ENCODE data around the gene RAB3C.

The RAB3C gene

DNA sequence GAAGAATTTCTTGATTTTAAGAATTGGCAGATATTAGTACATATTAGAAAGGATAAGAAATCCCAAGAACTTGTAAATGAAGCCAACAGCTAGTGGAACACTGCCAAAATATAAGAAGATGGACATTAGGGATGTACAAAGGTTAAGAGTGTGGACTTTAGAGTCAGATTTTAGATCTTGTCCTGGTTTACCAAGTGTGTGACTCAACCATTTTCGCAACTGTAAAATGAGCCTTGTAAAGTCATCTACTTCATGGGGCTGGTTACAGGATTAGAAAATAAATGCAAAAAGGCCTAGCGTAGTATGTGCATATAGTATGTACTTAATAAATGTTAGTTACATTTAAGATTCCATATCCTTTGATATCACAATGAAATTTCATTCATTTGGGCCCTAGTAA lies 260.0 kb downstream of the RAB3C start:
- no peak for FAIRE-seq

DNA sequence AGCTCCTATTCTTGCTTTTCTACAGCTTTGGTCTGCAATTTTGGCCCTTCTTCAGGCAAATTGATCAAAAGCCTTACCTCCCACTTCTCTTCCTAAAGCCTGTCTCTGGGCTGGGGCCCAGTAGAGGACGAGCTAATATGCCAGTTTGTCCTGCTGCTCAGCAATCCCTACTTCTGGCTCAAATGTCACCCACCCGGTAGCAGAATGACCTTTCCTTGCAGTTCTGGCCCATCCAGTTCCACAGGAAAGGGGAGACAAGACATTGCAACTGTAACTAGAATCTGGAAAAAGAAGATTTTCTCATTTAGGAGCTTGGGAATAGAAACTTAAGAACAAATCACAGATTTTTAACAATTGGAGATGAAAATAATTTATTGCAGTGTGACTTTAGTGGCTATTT lies 261.5 kb downstream of the RAB3C start:
- FAIRE-seq = no peak

DNA sequence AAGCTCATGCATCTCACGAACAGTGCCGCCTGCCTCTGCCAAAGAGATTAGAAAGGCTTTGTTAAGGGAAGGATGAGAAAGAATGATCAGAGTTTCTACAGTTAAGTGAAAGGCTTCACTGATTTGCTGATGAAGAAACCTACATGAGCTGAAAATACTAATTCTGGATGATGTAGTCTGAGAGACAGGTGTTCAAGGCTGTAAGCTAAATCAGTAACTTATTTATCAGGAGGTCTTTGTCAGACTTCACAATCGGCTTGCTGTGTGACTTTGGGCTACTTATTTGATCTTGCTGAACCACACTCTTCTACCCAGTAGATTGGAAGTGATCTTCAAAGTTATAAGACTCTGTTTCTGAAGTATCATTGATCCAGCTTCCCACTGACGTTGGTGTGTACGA lies 264.2 kb downstream of the RAB3C start:
- FAIRE-seq = no peak

DNA sequence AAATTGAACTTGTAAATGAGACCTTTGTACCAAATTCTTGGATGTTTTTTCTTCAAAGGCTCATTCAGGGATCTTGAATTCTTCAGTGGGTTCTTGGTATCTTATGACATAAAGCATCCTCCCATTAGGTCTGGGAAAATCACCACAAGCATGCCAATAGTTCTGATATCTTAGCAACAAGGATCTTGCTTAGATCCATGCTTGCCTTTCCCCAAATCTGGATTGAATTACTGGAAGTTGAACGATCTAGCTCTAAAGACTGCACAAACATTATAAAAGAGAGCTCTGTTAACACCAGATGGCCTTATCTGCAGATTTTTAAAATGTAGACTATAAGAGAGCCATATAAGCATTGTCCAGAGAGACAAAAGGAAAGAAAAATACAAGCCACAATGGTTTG lies 266.3 kb downstream of the RAB3C start:
- no peak for FAIRE-seq

DNA sequence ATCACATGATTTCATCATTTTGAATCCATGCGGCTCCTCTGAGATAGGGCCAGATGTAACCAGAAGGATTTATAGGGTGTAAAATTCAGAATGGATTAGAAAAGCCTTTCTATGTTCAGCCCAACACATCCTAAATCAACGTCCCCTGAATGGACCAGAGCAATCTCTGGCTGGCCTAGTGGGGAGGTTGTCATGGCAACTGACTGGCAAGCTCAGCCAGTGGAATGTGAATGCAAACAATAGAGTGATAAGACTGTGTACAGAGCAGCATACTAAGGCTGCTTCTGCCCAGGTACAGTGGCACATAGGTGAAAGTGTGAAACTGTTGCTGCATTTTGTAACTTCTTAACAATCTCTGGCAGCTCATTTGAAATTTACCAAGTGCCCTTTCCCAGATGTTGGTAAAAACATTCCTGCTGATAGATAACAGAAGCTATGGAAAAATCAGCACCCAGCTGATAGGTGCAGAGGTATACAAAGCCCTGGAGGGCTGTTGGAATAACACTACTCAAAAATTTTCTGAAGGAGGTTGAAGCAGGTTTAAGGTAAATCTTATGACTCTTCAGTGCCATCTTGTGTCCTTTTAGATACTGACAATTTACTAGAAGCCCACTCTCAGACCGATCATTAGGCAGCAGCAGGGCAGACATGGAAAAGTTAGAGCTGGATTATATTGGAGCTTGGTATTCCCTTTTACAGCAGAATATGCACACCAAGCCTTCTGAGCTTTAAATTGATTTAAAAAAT lies 267.2 kb downstream of the RAB3C start:
- no peak for FAIRE-seq

GRCh38 chr5:58851153-58851552 lies 268.3 kb downstream of the RAB3C start:
- no peak for FAIRE-seq

GRCh38 chr5:58851571-58851970 lies 268.7 kb downstream of the RAB3C start:
- FAIRE-seq = no peak

GRCh38 chr5:58852566-58852965 lies 269.7 kb downstream of the RAB3C start:
- no peak for FAIRE-seq

GRCh38 chr5:58854441-58854840 lies 271.6 kb downstream of the RAB3C start:
- no peak for FAIRE-seq

DNA sequence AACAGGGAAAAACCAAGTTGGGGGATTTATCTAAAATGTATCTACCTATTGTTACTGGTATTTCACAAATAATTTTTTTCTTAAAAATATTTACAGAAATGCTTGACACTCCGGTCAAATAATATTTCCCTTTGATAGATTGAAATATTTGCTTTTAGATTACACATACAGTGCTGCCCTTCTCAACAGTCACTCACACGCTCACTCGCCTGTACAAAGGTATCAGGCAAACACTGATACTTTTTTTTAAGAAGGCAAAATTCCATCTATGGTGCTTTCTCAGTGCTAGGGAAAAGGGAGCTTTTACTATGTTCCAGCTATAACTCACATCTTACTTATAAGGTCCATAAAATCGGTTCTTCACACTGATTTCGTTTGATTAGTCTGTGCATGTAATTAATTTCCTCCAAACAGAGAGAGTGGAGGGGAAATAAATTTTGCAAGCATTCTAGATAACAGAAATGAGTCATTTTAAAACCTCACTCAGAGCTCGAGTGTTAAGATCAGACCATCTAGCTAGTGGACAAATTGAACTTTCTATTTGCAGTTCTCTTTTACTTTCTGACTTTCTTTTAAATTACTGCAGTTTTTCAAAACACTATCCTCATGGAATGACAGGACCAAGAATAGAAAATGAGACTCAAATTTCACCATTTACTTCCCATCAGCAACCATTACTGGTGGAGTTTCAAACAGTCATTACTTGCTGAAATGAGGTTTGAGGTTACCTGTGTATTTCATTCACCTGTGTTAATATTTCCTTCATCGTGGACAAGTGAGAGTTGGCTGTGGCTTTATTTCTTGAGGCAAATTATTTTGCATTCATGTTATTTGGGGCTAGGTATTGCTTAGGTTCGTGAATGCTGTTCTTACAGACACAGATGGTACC lies 273.2 kb downstream of the RAB3C start:
- no peak for FAIRE-seq

DNA sequence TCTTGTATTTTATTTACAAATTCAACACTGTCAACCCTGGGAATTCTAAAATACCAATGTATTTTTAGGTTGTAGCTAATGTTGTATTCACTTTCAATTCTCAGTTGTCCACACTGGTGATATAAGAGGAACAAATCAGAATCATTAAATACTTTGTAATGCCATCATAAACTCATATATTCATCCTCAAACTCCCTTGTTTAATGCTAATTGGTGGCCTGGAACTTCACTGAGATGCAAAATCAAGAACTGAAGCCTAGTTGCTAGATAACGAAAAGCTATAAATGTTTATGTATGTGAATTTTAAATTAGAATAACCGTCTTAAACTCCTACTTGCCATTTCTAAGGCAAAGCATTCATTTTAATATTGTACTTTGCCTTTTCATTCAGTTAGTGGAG lies 274.7 kb downstream of the RAB3C start:
- no peak for FAIRE-seq

DNA sequence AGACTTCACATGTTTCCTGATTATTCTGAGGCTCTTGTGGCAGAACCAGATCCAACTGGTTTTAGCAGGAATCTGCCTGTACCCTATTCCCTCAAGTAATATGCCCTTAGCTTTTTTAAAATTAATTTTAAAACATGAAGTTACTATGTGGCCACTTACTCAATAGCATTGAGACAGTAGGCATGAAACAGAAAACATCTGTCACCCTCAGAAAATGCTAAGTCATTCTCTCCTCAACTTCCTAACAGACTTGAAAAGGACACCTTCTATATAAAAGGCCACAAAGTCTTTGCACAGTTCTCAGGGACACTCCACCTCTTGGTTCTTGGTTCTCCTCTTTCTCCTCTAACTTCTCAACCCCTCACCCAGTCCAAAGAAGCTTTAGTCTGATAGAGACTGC lies 277.8 kb downstream of the RAB3C start:
- no peak for FAIRE-seq

DNA sequence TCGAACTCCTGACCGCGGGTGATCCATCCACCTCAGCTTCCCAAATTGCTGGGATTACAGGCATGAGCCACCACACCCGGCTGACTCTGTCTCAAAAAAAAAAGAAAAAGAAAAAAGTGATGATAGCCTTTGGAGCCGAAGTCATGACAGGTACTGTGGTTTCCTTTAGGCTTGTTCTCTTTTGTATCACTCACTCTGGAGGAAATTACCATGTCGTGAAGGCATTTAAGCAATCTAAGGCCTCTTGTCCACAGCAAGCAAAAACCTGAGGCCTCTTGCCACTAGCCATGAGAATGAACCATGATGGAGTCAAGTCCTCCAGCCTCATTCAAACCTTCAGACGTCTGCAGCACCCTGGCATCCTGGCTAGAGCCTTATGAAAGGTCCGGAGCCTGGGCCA lies 286.1 kb downstream of the RAB3C start:
- FAIRE-seq = no peak

DNA sequence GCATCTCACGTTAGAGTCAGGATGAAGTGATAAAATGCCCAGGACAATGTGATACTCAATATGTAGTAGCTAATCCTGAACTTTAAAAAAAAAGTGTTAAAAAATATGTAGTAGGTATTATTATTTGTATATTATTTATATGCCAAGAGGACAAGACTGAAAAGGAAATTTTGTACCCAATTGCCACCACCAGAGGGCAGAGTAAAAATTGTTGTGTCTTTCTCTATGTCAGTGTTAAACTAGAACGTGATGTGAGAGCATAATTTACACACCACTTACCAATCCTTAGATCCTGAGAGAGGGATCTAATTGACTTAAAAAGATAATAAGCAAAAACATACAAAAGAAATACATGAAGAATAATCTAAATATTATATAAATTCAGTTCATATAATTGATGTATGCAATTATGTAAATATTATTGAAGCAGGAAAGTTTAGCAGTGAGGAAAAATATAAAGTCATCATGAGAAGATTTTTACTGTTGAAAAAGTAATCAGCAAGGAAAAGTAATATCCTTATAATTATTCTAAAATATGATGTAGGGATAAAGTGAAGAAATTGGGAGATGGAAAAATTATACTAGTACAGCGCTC lies 288.9 kb downstream of the RAB3C start:
- FAIRE-seq = peak; percentile 28

DNA sequence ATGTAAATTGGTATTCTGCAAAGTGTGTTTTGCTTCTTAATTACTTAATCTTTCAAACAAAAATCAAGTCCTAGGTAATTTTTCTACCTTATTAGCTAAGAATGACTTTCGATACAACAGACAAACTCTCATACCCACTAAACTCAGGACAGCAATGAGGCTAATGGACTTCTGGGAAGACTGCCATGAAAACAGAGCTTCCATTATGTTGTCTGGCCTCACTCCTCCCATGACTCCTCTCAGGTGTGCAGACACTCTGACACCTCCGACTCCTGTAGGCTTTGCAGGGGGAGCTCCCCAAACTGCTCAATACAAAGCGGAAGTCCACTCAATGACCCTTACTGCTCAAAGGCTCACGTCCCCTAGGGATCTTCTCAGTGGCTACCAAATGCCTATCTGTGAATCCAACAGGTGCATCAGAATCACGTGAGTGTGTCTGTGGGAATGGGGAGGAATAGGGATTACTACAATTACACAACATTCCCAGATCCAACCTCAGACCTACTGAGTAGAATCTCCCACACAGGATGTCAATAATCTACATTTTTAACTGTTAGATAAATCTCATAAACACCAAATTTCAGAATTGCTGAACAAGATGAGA lies 289.9 kb downstream of the RAB3C start:
- FAIRE-seq = no peak

DNA sequence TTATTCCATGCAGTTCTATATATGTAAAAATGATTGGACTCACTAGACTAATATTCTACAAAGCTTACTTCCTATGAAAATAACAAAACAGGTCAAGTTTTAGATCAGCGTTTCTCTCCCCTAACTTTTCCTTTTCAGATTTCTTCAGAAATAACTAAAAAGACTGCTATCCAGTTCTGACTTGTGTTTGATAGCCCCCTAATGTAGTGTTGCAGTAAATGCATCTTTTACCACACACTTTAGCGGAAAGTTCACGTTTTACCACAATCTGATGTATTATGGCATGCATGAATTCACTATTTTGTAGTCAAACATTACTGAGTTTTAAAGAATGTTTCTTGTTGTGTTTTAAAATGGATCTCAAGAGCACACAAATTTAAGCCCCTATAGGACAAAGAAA lies 292.7 kb downstream of the RAB3C start:
- FAIRE-seq = no peak

DNA sequence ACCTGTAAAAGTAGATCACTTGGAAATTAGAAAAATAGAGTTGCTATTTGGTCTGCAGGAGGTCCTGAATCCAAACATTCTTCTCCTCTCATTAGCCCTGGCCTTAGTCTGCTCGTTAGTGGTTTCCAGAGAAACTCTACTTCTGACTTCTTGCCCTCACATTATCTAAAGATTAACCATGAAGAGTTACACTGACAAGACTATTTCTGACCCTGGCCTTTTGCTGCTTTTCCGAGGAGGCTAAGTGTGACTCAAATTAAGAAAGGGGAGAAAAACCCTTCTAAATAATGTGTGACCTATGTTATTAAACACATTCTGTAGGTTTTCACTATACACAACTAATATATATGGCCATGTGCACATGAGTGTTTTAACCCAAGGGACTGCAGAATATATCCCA lies 302.4 kb downstream of the RAB3C start:
- no peak for FAIRE-seq

DNA sequence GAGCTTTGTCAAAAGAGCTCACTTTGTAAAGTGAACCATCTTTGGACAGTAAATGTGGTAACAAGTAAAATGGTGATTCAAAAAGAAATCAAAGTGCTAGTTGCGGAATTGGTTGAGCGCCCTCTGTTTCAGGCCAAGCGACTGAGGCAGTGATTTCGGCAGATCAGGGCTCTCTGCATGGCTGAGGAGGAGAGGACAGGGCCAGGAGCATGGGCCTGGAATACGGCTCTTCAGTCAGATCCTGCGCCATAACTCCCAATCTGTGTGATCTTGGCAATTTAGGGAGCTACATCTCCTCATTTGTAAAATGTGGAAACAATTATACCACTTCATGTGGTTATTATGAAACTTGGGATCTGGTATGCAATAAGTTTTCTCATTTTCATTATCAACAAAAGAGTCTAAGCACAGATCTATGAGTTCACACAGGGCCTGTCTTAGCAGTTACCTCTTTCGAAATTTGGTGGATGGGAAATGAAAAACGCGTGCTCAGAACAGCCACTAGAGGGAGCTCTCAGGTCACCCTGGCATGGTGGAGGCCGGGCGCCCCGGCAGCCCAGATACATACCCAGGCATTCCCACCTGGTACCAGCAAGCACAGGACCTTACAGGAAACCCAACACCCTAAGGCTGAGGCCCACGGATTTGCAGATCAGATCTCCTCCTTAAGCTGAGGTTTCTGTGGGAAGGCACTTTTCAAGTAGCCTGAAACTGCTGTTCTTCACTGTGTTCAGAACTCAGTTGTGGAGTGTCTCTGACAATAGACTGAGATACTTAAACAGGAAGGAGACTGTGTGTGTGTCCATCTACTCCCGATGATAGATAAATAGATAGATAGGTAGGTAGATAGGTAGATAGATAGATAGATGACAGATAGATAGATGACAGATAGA lies 303.7 kb downstream of the RAB3C start:
- no peak for FAIRE-seq

DNA sequence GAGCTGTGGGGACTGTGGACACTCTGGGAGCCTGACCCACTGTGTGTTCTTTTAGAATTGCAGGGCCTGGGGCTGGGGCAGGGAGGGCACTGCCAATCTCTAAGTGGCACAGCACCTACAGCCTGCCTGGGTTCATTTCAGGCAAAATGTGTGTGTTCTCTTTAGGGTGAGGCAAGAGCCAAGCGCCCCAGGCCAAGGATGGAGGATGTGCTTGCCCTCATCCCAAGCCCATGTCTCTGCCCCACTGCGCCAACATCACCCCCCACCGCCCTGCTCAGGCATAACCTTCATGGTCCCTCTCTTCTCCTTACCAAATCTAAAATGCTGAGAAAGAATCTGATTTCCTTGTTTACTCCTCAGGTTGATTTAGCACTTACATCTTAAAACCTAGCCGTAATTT lies 304.4 kb downstream of the RAB3C start:
- no peak for FAIRE-seq

DNA sequence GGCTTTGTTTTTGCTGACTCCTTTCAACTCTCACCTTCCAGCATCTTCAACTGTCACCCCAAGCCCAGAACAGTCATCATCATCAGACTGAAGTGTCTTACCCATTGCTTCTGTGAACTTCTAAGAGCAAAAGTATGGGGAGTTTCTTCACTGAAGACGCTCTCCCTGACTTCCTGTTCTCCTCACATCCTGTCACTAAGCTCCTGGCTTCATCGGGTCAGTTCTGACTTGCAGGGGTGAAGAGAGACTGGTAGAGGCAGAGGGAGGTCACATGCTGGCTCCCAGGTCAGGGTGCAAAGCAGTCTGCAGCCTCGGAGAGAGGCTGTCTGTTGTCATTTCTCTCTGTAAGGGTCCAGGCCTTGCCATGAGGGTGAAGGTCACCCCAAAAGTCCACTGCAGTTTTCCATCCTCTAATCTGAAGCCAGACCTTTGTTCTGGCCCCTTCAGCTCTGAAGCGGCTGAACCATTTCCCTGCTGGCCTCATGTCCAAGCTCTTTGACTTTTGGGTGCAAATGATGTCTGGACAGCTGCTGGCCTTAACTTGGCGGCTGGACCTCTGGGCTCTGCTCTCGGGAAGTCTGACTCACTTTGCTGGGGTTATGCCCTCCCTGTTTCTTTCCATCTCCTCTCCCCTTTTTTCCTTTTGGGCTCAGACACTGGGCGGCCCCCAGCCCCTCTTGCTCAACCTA lies 305.0 kb downstream of the RAB3C start:
- no peak for FAIRE-seq

DNA sequence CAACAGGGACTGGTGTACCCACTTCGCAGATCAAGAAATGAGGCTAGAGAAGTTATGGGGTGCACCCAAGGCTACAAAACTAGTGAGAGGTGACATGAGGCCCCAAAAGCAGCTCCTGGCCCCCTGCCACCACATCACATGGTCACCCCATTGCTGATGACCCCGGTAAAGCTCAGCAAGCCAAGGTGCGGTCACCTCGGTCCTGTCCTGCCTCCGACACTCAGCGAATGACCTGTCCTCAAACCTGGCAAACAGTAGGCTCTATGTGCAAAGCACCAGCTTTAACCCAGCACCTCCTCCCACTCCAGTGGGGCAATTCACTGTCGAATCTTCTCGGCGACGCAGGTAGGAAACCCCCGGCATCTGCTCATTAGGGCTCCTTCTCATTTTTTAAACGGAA lies 307.4 kb downstream of the RAB3C start:
- FAIRE-seq = no peak

DNA sequence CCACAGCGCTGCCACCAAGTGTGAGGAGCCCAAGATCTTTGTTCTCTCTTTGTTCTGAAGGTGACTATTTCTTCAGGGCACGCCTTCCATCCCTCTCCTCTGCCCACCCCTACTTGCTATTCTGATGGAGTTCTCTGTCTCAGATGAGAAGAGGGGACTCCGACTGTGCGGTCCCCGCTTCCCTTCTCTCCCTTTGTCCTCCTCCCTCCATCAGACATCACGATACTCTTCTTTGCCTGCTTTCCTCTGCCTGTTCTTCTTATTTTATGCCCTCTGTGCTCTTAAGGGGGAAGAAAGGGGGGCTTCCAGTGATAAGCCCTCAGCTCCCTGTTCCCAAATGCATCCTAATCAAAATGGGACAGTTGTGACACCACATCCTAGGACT lies 307.8 kb downstream of the RAB3C start:
- FAIRE-seq = no peak
